NCI-H1417 treated with DMSO at 0.1 percent for 48 hours (cell line): Measurements from ENCODE around the gene PRAMEF18.
"Not testable (repeated sequence)": the region's sequence is repeated elsewhere in the genome, so short reads cannot be mapped to it uniquely, and the experiment has no call there.

Experiments used
- DNase-seq: peaks from one replicate; lab custom pipeline; 2025; lab: John Stamatoyannopoulos, UW

PRAMEF18 gene, protein sequence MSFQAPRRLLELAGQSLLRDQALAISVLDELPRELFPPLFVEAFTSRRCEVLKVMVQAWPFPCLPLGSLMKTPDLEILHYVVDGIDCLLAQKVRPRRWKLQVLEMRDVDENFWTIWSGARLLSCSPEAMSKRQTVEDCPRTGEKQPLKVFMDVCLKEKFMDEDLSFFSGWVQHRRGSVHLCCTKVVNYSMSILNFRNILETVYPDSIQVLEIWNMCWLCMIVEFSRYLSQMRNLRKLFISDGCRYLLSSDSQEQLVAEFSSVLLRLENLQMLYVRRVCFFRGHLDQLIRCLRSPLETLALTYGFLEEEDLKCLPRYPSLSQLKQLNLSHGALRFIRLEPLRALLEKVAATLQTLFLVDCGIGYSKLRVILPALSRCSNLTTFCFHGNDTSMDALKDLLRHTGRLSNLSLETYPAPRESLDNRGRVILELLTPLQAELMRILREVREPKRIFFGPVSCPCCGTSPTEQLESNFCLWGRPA

DNA sequence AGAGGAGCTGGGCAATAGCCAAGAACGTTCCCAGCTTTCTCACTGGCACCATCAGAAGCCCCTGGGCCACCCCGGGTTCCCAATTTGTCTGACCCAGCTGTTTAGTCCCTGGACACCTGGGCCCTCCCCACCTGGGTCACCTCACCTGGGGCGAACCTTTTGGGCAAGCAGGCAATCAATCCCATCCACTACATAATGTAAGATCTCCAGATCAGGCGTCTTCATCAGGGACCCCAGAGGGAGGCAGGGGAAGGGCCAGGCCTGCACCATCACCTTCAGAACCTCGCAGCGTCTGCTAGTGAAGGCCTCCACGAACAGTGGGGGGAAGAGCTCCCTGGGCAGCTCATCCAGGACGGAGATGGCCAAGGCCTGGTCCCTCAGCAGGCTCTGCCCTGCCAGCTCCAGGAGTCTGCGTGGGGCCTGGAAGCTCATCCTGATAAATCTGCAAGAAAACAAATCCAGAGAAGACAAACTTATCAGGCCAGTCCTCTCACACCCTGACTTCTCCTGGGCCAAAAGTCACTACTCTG lies at the start of gene PRAMEF18:
TSS of gene PRAMEF18 (minus strand) at position 480 of the 530 bp plus-strand sequence. CDS start at position 432, 48 bp downstream.
- not testable (repeated sequence) for DNase-seq

DNA sequence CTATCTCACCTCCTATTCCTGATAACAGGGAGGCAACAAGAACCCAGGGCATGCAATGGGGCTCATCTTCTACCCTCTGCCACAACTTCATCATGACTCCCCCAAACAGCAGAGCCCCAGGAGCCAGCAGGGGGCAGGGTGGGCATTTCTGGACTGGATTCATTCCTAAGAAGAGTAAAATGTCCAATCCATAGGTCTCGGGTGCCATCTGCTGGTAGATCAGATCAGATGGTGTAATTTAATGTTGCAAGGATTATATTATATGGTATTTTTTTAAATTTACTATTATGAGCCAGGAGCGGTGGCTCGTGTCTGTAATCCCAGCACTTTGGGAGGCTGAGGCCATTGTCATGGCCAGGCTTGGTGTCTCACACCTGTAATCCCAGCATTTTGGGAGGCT lies 39.2 kb upstream of the PRAMEF18 start:
- not testable (repeated sequence) for DNase-seq

DNA sequence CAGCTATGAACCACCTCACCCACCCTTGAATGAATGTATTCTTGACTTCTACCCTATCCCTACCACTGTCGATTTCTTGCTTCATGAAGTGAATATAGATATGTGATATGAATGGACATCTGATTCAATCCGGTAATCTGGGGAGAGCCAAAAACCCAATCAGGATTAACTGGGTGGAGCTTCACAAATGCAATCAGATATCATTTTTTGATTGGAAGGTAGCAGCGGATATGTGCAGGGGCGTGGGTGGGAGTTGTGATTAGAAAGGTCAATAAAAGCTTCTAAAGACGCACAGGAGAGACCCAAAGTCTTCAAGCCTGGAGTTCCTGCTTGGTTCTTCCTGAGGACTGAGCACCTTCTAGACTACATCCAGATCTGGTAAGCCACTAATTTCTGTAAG lies 27.9 kb upstream of the PRAMEF18 start, which contains the start of gene PRAMEF5:
TSS of gene PRAMEF5 (plus strand) at position 301 of the 400 bp plus-strand sequence. CDS start 5,071 bp downstream, outside the sequence.
- not testable (repeated sequence) for DNase-seq

DNA sequence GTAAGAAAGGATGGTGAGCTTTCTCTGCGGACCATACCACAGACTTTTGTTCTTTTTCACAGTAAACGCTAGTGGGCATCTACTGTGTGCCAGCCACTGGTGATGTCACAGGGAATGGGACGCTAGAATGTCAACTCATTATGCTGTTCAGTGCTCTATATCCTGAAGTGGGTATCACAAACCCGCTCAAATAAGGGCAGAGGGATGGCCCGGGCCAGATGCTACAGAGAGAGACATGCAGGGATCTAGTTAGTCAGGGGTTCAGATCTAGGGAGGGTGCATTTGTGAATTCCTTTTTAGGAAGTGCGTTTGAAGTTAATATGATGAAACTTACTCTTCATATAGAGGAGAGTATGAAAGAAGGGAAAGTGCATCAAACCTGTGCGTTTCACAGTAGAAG lies 21.2 kb upstream of the PRAMEF18 start:
- not testable (repeated sequence) for DNase-seq

DNA sequence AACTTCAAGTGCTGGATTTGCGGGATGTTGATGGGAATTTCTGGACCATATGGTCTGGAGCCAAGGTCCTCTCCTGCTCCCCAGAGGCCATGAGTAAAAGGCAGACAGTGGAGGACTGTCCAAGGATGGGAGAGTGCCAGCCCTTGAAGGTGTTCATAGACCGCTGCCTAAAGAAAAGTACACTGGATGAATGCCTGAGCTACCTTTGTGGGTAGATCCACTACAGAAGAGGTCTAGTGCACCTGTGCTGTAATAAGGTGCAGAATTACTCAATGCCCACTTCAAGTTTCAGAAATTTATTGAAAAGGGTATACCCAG lies 20.6 kb upstream of the PRAMEF18 start:
- not testable (repeated sequence) for DNase-seq

DNA sequence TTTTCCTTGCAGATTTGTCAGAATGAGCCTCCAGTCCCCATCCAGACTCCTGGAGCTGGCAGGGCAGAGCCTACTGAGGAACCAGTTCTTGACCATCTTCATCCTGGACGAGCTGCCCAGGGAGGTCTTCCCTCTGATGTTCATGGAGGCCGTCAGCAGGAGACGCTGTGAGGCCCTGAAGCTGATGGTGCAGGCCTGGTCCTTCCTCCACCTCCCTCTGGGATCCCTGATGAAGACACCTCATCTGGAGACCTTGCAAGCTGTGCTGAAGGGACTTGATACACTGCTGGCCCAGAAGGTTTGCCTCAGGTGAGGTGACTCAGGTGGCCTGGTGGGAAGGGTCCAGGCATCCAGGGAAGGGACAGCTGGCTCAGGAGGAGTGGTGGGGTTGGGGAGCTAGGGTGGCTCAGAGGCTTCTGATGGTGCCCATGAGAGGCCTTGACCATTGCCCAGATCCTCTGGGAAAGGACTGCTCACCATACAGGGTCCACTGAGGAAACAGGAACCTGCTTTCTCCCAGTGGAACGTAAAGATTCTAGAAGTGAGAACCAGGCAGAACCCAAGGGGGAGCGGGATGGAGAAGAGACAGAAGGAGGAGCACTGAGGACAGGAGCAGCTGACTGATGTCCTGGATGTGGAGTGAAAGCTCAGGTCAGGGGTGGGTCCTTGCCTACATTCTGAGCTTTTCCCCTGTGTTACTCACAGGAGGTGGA lies 20.0 kb upstream of the PRAMEF18 start:
- not testable (repeated sequence) for DNase-seq

DNA sequence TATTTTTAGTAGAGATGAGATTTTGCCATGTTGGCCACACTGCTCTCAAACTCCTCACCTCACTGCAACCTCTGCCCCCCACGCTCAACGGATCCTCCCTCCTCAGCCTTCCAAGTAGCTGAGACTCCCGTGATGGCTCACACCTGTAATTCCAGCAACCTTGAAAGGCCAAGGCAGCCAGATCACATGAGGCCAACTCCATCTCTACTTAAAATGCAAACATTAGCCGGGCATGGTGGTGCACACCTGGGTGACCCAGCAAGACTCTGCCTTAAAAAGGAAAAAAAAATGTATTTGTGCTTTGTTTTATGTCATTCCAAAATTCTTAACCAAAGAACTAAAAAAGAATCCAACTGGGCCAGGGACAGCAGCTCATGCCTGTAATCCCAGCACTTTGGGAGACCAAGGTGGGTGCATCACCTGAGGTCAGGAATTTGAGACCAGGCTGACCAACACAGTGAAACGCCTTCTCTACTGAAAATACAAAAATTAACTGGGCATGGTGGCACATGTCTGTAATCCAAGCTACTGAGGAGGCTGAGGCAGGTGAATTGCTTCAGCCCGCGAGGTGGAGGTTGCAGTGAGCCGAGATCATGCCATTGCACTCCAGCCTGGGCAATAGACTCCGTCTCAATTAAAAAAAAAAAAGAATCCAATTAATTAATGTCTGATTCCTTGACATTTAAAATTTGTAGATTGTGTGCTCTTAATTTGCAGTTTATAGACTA lies 17.7 kb upstream of the PRAMEF18 start:
- not testable (repeated sequence) for DNase-seq

DNA sequence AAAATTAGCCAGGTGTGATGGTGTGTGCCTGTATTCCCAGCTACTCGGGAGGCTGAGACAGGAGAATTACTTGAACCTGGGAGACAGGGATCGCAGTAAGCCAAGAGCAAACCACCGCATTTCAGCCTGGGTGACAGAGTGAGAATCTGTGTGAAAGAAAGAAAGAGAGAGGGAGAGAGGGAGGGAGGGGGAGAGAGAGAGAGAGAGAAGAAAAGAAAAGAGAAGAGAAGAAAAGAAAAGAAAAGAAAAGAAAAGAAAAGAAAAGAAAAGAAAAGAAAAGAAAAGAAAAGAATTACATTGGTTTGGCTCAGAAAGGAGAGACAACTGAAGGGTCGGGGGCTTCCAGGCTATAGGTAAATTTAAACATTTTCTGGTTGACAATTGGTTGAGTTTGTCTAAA lies 13.7 kb upstream of the PRAMEF18 start:
- DNase-seq = not testable (repeated sequence)

DNA sequence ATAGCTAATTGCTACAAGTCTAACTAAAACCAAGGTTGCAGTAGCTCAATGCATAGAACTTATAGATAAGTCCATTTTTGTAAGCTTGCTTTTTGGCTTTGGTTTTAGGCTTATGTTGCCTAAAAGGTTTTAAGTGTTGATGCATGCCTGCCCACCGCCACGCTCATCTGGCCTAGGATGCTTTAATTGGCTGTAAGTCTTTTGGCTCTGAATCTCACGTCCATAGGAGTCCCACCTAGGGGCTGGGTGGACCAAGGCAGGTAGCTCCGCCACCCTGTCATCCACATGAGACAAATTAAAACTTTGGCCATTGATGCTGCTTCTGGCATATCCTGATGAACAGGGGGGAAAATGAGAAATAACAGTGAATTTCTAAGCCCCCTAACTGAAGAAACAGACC lies 11.6 kb upstream of the PRAMEF18 start:
- DNase-seq = not testable (repeated sequence)

DNA sequence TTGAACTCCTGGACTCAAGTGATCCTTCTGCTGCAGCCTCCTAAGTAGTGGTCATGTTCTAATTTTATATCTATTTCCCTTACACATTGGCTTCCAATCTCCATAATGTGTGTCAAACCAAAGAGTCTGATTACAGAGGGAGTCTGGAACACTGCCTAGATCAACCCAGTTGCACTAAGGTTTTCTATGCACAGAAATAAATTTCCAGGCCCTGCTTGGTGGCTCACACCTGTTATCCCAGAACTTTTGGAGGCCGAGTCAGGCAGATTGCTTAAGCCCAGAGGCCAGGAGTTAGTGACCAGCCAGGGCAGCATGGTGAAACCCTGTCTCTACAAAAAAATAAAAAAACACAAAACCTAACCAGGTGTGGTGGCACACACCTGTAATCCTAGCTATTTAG lies 8.1 kb upstream of the PRAMEF18 start:
- DNase-seq = not testable (repeated sequence)

DNA sequence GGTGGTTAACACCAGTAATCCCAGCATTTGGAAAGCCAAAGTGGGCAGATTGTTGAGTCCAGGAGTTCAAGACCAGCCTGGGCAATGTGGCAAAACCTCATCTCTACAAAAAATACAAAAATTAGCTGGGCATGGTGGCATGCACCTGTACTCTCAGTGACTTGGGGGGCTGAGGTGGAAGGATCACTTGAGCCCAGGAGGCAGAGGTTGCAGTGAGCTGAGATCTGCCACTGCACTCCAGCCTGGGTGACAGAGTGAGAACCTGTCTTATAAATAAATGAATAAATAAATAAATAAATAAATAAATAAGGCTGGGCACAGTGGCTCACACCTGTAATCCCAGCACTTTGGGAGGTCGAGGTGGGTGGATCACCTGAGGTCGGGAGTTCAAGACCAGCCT lies 6.1 kb upstream of the PRAMEF18 start:
- DNase-seq = not testable (repeated sequence)

DNA sequence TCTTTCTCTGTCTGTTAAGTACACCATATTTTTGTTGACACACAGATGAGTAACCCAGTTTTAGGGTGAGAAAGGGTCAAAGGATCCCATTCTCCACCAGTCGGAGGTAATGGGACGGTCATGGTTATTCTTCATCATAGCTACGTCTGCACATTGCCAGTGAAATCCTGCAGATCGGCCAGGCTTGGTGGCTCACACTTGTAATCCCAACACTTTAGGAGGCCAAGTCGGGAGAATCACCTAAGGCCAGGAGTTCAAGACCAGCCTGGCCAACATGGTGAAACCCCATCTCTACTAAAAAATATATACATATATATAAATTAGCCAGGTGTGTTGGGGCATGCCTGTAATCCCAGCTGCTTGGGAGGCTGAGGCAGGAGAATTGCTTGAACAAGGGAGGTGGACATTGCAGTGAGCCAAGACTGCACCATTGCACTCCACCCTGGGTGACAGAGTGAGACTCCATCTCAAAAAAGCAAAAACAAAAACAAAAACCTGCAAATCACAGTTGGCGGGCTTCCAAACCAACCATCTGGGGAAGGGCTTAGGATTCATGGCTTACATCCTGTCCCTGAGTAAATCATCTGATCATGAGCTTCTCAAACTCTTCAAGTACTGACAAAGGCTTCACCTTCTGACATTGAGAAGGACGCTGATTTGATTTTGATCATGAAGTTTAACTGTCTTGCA lies 5.3 kb upstream of the PRAMEF18 start:
- DNase-seq = not testable (repeated sequence)

DNA sequence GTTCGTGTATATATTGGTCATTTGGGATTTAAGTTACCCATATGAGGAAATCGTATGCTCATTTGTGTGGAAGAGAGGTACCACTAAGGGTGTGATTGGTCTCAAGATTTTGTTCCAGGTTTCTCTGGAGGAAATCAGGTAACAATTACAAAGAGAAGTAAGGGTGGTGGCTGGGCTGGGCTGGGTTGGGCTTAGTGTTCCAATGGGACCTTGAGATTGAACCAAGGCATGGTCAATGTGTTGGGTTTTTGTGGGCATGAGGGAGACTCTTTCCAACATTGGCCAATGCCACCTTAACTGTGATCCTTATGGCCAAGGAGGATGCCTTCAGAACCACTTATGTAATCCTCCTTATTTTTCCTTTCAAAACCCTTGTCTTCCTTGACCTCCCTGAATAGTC lies 4.6 kb upstream of the PRAMEF18 start:
- DNase-seq = not testable (repeated sequence)

DNA sequence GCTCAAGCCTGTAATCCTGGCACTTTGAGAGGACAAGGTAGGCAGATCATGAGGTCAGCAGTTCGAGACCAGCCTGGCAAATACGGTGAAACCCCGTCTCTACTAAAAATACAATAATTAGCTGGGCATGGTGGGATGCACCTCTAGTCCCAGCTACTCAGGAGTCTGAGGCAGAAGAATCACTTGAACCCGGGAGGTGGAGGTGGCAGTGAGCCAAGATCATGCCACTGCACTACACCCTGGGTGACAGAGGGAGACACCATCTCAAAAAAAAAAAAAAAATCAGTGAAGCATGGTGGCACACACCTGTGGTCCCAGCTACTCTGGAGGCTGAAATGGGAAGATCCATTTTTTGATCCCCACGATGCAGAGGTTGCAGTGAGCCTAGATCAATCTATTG lies 4.1 kb upstream of the PRAMEF18 start:
- DNase-seq = not testable (repeated sequence)

DNA sequence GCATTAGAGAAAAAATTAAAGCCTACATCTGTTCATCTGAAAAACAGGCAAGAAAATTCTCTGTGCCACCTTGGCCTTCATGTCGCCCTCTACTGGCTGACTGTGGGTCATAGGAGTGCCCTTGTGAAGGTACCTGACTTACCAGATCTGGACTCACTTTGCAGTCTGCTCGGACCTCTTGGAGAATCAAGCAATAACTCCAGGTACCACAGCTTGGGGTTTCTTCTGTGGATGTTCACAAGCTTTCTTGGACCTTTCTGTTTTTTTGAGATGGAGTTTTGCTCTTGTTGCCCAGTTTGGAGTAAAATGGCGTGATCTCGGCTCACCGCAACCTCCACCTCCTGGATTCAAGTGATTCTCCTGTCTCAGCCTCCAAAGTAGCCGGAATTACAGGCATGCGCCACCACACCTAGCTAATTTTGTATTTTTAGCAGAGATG lies 2.4 kb upstream of the PRAMEF18 start:
- no peak for DNase-seq

DNA sequence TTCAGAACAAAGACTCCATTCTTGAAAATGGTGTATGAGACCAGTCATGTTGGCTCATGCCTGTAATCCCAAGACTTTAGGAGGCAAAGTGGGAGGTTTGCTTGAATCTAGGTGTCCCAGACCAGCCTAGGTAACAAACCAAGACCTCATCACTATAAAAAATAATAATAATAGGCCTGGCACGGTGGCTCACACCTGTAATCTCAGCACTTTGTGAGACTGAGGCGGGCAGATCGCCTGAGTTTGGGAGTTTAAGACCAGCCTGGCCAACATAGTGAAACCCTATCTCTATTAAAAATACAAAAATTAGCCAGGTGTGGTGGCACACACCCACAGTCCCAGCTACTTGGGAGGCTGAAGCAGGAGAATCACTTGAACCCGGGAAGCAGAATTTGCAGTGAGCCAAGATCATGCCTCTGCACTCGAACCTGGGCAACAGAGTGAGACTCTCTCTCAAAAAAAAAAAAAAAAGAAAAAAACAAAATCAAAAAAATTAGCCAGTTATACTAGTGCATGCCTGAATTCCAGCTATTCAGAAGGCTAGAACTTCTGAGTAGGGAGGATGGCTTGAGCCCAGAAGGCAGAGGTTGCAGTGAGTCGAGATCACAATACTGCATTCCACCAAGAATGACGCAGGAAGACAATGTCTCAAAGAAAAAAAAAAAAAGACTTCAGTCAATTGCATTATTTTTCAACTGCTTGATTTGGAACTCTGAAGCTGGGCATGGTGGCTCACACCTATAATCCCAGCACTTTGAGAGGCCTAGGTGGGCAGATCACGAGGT lies 1.5 kb upstream of the PRAMEF18 start:
- DNase-seq = not testable (repeated sequence)

DNA sequence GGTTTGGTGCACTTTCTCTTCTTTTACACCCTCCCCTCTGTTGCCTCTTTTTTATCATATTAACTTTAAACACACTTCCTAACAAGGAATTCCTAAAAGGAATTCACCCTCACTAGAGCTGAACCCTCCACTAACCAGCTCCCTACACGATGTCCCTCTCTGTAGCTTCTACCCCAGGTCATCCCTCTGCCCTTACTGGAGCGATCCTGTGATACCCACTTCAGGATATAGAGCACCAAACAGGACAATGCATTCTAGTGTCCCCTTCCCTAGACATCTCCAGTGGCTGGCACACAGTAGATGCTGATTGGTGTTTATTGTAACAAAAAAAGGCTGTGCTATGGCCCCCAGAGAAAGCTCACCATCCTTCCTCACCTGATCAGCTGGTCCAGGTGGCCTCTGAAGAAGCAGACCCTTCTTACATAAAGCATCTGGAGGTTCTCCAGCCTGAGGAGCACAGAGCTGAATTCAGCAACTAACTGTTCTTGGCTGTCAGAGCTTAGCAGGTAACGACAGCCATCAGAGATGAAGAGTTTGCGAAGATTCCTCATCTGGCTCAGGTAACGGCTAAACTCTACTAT lies 1.4 kb downstream of the PRAMEF18 start:
- DNase-seq = no peak

DNA sequence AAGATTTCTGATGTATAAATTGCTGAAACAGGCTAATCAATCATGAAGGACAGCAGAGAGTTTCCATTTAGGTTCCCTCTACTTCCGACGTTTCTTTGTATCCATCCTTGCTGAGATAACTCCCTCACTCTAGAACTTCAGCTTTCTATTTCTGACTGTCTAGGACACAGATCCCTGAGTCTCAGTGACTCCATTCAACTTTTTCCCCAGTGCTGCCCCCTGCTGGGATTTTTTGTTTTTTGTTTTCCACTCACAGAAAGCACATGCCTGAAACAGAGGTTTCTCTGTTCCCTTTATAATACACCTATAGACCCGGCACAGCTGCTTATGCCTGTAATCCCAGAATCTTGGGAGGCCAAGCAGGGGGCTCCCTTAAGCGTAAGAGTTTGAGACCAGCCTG lies 3.2 kb downstream of the PRAMEF18 start:
- not testable (repeated sequence) for DNase-seq

DNA sequence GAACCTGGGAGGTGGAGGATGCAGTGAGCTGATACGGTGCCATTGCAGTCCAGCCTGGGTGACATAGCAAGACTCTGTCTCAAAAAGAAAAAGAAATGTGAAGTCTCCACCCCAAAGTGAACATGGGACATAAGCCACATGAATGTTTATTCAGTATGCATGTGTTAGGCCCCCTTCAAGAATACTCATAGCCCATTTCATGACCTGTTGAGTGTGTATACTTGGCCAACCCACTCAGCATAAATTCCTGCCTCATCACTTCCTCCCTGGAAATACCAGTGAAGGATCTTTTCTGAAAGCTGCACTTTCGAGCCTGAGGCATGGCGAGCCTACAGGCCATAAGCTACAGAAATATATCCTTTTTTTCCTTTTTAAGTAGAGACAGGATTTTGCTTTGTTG lies 6.8 kb downstream of the PRAMEF18 start:
- DNase-seq = not testable (repeated sequence)

DNA sequence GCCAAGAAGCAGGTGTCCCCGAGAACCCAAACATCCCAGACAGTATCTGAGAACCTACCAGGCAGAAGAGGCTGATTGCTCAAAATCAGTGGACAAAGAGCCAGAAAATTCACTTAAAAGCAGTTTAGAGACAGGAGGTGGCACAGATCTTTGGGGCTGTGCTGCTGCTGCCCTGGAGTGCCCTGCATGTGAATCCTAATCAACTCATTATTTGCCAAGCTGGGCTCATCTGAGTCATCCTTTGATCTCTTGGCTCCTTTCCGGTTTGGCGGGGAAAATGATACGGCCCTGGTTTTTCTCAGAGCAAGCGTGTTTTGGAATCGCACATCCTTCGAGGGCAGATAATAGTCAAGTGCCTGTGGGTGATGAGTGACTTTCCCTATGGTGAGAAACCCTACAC lies 9.3 kb downstream of the PRAMEF18 start:
- not testable (repeated sequence) for DNase-seq
